GM10248 (cell line): Measurements from ENCODE around the gene CROCC2.

Source experiments
- CTCF ChIA-PET: fragments of 300-600 bp; sonication (Branson Sonifier 250); formaldehyde crosslinking; extraction: SDS; loops from one replicate; lab custom pipeline; 2021; ENCODE audit warnings: antibody characterized with exemption; lab: Yijun Ruan, JAX
- POLR2A ChIA-PET: fragments of 350-650 bp; sonication (Branson Sonifier 250); formaldehyde crosslinking; extraction: SDS; loops from one replicate; lab custom pipeline; 2020; ENCODE audit warnings: antibody characterized with exemption; lab: Yijun Ruan, JAX
- DNase-seq: peaks from one replicate; pipeline ENCODE4 v3.0.0; 2012; ENCODE audit errors: extremely low spot score
- CTCF ChIP-seq: IDR thresholded peaks from 2 replicates; pipeline ENCODE4 v1.5.1; 2012; ENCODE audit warnings: mild to moderate bottlenecking, low read depth; ENCODE audit errors: extremely low read depth, missing control alignments, control extremely low read depth

CROCC2 gene

GRCh38 chr2:240872317-240873097 is 33.6 kb upstream of the CROCC2 start:
- ChIA-PET CTCF (interaction anchor here (1.4 kb wide), 1 partner anchor 21 kb away, joined by 7 read pairs; no protein-coding TSS in a partner anchor), POLR2A (no interaction called here)
- no peak for TF ChIP-seq CTCF
- DNase-seq = no peak

GRCh38 chr2:240873098-240873788 is 32.9 kb upstream of the CROCC2 start:
- TF ChIP-seq CTCF = no peak
- ChIA-PET CTCF (interaction anchor here (1.4 kb wide), 1 partner anchor 22 kb away, joined by 7 read pairs; no protein-coding TSS in a partner anchor), POLR2A (no interaction called here)
- DNase-seq = no peak

- DNase-seq = no peak
- ChIA-PET CTCF (interaction anchor here (1.4 kb wide), 1 partner anchor 23 kb away, joined by 7 read pairs; no protein-coding TSS in a partner anchor), POLR2A (no interaction called here)
- no peak for TF ChIP-seq CTCF
Observed at GRCh38 chr2:240873805-240874714, 32.1 kb upstream of the CROCC2 start.

- TF ChIP-seq CTCF = no peak
- POLR2A ChIA-PET = no interaction called here
- no peak for DNase-seq
Observed at GRCh38 chr2:240874715-240875227, 31.4 kb upstream of the CROCC2 start.

DNA sequence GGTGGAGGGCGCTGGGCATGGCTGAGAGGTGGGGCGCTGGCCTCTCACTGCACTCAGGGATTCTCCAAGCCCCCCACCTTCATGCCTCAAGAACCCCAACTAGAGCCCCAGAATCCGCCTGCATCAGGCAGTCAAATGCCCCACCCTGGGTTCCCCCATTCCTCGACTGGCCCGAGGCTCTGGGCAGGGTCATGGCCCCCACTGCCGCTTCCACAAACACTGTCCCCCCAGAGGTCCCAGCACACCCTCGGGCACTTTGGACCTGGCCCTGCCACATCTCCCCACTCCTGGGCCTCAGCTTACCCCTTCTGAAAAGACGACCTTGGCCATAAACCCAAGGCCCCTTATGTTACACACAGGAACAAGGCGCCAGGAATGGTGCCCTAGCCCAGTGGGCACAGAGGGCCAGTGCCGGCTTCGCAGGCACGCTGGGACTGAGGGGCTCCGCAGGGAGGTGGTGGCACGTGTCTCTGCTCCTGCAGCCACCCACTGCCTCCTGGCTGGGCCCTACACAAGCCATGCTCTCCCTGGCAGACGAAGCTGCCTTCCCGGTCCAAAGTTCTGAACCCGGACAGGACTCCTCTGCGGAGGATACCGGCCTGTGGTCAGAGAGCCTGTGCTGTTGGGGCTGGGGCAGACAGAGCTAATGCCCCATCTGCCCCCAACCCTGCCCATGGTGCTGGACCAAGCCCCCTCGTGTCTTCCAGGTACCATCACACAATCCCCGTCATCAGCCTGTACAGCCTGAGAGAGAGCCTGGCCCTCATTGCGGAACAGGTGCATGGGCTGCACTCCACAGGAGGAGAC is 30.7 kb upstream of the CROCC2 start:
- ChIA-PET CTCF (no interaction called here), POLR2A (no interaction called here)
- TF ChIP-seq CTCF = no peak

More at GRCh38 chr2:240874715-240875227, 31.4 kb upstream of the CROCC2 start:
- CTCF ChIA-PET = no interaction called here

More for the DNA sequence above, 30.7 kb upstream of the CROCC2 start:
- DNase-seq = no peak
